ENCODE data around the gene RELA.

RELA gene

DNA sequence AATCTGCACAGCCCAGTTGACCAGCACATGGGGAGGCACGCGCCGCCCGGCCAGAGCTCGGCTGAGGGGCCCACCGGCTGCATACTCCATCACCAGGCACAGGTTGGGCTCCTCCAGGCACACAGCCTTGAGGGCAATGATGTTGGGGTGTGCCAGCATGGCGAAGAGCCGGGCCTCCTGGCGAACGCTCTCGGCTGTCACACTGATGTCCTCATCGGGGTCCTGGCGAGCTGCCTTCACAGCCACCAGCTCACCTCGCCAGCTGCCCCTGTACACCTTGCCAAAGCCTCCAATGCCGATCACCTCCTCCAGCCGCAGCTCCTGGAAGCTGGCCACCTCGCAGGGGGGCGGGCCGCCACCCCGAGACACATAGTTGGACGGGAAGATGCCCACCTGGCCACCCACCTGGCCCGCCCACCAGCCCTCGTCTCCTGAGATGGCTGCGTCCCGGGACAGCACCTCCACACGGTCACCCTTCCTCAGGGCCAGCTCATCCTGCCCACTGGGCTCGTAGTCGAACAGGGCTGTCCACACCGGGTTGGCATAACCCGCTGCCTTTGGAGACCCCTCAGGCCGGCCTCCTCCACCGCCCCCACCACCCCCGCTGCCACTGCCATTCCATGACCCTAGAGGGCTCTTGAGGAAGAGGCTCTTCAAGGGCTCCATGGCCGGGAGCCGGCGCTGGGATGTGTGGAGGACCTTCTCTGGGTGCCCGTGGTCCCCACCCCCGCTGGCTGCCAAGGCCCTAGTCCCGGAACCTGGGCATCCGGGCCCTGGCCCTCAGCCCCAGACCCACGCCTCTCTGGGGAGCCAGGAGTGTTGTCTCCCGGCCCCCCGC lies 49.4 kb downstream of the RELA start:
- DNase-seq (ENCODE audit: low read depth): no peak

- no peak for DNase-seq (ENCODE audit: low read depth)
These were observed 50.0 kb downstream of the RELA start for GRCh38 chr11:65612691-65613090.

DNA sequence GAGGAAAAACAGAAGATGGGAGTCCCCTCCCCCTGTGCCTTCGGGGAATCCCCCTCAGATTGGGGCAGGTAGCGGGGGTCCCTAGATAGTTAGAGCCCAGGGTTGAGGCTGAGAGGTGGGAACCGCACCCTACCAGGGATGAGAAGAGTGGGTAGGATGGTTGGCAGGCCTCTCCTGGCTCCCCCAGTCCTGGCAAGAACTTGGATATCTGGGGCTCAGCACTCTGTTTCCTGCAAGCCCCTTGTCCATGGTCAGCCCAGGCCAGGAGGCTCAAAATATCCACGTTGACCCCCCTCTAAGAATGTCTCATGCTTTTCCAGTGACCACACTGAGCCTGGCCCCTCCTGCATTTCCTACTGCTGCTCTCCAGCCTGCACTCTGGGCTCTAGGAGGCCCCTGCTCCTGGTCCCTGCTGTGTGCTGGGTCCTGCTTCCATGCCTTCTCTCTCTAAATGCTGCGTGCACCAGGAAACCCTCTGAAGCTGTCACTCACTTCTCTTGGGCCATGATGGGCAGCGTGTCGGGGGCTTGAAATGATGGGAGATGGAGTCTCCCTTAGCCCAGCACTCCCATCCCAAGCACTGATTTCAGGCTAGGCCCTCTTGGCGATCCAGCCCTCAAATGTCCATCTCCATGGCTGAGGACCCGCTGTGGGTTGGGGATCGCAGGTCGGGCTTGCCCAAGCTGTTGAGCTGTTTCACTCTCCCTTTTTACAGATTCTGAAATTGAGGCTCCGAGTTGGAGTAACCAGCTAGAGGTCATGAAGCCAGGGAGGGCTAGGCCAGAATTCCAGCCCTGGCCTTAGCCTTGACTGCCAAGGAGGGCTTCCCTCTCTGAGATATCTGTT lies 50.7 kb downstream of the RELA start:
- DNase-seq (ENCODE audit: low read depth): no peak

DNA sequence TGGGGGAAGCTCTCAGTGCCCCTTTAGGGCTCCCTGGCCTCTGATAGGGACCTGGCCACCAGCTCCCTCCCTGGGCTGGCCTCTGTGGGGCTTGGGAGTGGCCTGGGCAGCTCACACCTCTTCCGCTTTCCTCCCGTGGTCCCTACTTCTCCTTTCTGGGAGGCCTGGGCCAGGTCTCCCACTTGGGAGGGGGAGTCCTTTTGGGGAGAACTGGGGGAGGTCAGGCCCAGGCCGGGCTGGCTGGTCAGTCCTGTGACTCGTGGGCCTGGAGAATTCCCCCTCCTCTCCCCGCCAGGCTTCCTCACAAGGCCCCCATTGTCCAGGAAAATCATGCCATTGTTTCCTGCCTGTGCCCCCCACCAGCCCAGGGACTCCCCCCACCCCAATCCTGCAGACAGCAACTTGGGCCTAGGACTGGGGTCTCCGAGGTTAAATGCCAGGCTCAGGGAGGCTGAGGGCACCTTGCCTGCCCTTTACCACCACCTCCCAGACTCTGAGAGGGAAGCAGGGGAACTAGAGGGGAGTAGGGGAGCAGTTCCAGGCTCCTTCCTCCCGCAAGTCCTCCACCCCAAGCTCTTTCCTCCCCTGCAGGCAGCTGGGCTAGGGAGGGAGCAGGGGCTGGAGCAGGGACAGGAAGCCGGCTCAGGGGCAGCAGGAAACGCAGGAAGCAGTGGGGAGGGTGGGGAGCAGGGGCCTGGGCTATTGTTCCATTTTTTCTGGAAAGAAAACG lies 51.5 kb downstream of the RELA start:
- no peak for DNase-seq (ENCODE audit: low read depth)

DNA sequence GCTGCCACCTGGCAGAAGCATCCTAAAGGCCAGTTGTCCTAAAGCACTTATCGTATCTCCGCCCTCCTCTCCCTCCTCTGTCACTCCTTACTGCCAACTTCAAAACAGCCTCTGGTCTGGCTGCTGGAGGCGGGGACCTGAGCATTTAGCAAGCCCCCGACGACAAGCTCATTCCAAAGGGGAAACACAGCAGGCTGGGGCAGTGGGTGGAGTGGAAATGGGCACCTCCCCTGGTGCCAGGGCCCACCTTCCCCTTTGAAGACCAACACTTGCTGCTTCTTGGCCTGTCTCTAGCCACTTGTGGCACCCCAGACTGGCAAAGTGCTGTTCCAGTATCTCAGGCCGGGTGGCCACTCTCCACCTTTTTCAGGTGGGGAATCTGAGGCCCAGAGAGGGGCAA lies 52.3 kb downstream of the RELA start:
- DNase-seq (ENCODE audit: low read depth): no peak

DNA sequence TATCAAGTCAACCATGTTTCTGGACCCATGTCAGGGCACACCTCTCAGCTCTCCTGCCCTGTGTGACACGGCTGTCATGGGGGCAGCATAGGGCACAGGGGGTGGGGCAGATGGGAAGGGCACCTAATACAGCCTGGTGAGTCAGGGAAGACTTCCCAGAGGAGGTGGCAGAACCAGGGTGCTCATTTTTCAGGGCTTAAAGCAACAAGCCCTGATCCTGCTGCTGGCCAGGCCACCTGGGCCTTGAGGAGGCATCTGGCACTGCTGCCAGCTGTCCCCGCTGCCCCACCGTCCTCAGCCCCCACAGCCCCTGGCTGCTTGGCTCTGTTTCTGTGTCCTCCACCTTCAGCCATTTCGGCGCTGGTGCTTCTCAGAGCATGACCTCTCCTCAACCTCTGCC lies 53.1 kb downstream of the RELA start:
- DNase-seq (ENCODE audit: low read depth): no peak

DNA sequence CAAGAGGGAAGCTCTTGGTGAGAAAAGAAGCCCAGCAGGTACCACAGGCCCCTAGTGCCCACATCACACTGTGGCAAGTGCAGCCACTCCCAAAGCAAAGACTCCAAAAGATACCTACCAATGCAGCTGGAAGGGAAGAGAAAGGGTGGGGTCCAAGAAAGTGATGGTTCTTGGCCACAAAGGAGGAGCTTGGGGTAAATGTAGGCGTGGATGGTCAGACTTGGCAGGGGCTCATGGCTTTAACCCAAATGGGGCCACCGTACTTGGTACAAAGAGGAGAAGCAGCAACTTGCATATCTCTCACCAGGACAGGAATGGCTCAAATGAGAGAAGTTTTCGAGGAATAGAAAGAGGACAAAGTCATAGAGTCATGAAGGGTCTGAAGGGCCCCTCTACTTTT lies 53.5 kb downstream of the RELA start:
- no peak for DNase-seq (ENCODE audit: low read depth)

- no peak for DNase-seq (ENCODE audit: low read depth)
These were observed 54.9 kb downstream of the RELA start for GRCh38 chr11:65607614-65608426.

DNA sequence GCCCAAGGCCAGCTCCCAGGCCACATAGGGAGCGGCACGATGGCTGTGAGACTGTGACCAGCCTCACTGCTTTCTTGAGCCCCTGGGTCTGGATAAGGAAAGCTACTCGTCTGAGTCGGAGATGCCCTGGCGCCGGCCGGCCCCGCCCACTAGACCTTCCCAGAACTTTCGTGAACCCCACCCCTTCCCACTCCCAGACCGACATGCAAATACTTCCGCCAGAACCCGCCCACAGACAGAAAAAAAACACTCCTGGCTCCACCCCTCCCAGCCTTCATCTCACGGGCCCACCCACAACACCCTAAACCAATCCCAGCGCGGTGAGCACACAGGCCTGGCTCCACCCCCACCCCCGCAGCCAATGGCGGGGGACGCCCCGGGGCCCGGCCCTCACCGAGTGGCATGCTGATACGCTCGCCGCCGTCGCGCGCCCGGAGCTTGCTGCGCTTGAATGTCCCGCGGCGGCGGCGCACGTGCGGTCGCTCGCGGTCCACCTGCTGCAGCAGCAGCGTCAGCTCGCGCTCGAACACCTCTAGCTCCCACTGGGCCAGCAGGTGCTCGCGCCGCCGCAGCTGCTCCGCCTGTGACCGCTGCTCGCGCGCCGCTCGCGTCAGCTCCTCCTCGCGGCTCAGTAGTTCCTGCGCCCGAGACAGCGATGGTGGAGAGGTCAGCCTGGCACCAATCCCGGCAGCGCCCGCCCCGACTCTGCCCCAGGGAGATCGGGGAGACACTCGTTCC lies 55.7 kb downstream of the RELA start:
- peak; percentile 65 for DNase-seq (ENCODE audit: low read depth)

- no peak for DNase-seq (ENCODE audit: low read depth)
These were observed 58.5 kb downstream of the RELA start for GRCh38 chr11:65604258-65604657.

Measured in HS-27A (cell line).